ENCODE measurements around the gene DMRTC2.
"Not testable (repeated sequence)": the region's sequence is repeated elsewhere in the genome, so short reads cannot be mapped to it uniquely, and the experiment has no call there.

- TF ChIP-seq CTCF (conservative IDR thresholded peaks at IDR 0.05); ZFX (IDR thresholded peaks at IDR 0.05): not testable (repeated sequence)
Measured at GRCh38 chr19:41875973-41876372, 31.1 kb downstream of the DMRTC2 start.

All from C4-2B (cell line).